ENCODE results near the gene NPHP1. TPM values are rescaled to one million over a fixed set of nuclear protein-coding genes. Genes with fewer than 3 reads are reported as not detected.

Gene NPHP1
- total and polyA plus RNA-seq, 2 donors = 1.7 to 5.2 TPM

- no peaks in the 10 kb centered on the region for H3K27me3 ChIP-seq (ENCODE audit: control insufficient read depth in 2 of 2, insufficient read depth in 1 of 2, low read length in 1 of 2)
- no peak overlapping the region for H3K27ac ChIP-seq (ENCODE audit: low read depth in 1 of 2, low read length in 1 of 2)
- H3K9me3 ChIP-seq (ENCODE audit: control insufficient read depth in 2 of 2, insufficient read depth in 1 of 2, low read length in 1 of 2) = no peaks in the 10 kb centered on the region
- no peaks in the 10 kb centered on the region for H3K36me3 ChIP-seq (ENCODE audit: control insufficient read depth in 2 of 2, insufficient read depth in 2 of 2, low read length in 1 of 2)
- no peaks in the 10 kb centered on the region for H3K4me1 ChIP-seq (ENCODE audit: control insufficient read depth in 2 of 2, insufficient read depth in 2 of 2, low read length in 2 of 2)
- no peak overlapping the region for H3K4me3 ChIP-seq (ENCODE audit: low read length in 2 of 2)
- WGBS = 96% methylated on average over 2 of the region's 2 CpGs
- no peak for DNase-seq (ENCODE audit: low read depth in 6 of 9, low spot score in 9 of 9)
Measured at GRCh38 chr2:110146183-110146944, 58.4 kb downstream of the NPHP1 start.

- DNase-seq (ENCODE audit: low read depth in 6 of 9, low spot score in 9 of 9) = no peak
- no peaks in the 10 kb centered on the region for H3K27me3 ChIP-seq (ENCODE audit: control insufficient read depth in 2 of 2, insufficient read depth in 1 of 2, low read length in 1 of 2)
- no peaks in the 10 kb centered on the region for H3K4me1 ChIP-seq (ENCODE audit: control insufficient read depth in 2 of 2, insufficient read depth in 2 of 2, low read length in 2 of 2)
- H3K36me3 ChIP-seq (ENCODE audit: control insufficient read depth in 2 of 2, insufficient read depth in 2 of 2, low read length in 1 of 2) = no peaks in the 10 kb centered on the region
- no peaks in the 10 kb centered on the region for H3K9me3 ChIP-seq (ENCODE audit: control insufficient read depth in 2 of 2, insufficient read depth in 1 of 2, low read length in 1 of 2)
- no peak overlapping the region for H3K4me3 ChIP-seq (ENCODE audit: low read length in 2 of 2)
- no peak overlapping the region for H3K27ac ChIP-seq (ENCODE audit: low read depth in 1 of 2, low read length in 1 of 2)
Measured at GRCh38 chr2:110143982-110144381, 60.8 kb downstream of the NPHP1 start.

GRCh38 chr2:110140401-110140800 lies 64.4 kb downstream of the NPHP1 start:
- Histone ChIP-seq H3K27me3 (ENCODE audit: control insufficient read depth in 2 of 2, insufficient read depth in 1 of 2, low read length in 1 of 2) (no peaks in the 10 kb centered on the region), H3K4me3 (ENCODE audit: low read length in 2 of 2) (no peak overlapping the region), H3K36me3 (ENCODE audit: control insufficient read depth in 2 of 2, insufficient read depth in 2 of 2, low read length in 1 of 2) (no peaks in the 10 kb centered on the region), H3K27ac (ENCODE audit: low read depth in 1 of 2, low read length in 1 of 2) (no peak overlapping the region), H3K4me1 (ENCODE audit: control insufficient read depth in 2 of 2, insufficient read depth in 2 of 2, low read length in 2 of 2) (no peaks in the 10 kb centered on the region), H3K9me3 (ENCODE audit: control insufficient read depth in 2 of 2, insufficient read depth in 1 of 2, low read length in 1 of 2) (no peaks in the 10 kb centered on the region)
- 95% methylated on average over 1 of the region's 1 CpG for WGBS
- no peak for DNase-seq (ENCODE audit: low read depth in 6 of 9, low spot score in 9 of 9)

- Histone ChIP-seq H3K9me3 (ENCODE audit: control insufficient read depth in 2 of 2, insufficient read depth in 1 of 2, low read length in 1 of 2) (no peaks in the 10 kb centered on the region), H3K27me3 (ENCODE audit: control insufficient read depth in 2 of 2, insufficient read depth in 1 of 2, low read length in 1 of 2) (no peaks in the 10 kb centered on the region), H3K4me1 (ENCODE audit: control insufficient read depth in 2 of 2, insufficient read depth in 2 of 2, low read length in 2 of 2) (no peaks in the 10 kb centered on the region), H3K4me3 (ENCODE audit: low read length in 2 of 2) (no peak overlapping the region), H3K27ac (ENCODE audit: low read depth in 1 of 2, low read length in 1 of 2) (no peak overlapping the region), H3K36me3 (ENCODE audit: control insufficient read depth in 2 of 2, insufficient read depth in 2 of 2, low read length in 1 of 2) (no peaks in the 10 kb centered on the region)
- DNase-seq (ENCODE audit: low read depth in 6 of 9, low spot score in 9 of 9) = no peak
Measured at GRCh38 chr2:110134025-110134424, 70.8 kb downstream of the NPHP1 start.

GRCh38 chr2:110131166-110131565 lies 73.6 kb downstream of the NPHP1 start:
- Histone ChIP-seq H3K27me3 (ENCODE audit: control insufficient read depth in 2 of 2, insufficient read depth in 1 of 2, low read length in 1 of 2) (no peaks in the 10 kb centered on the region), H3K36me3 (ENCODE audit: control insufficient read depth in 2 of 2, insufficient read depth in 2 of 2, low read length in 1 of 2) (no peaks in the 10 kb centered on the region), H3K4me3 (ENCODE audit: low read length in 2 of 2) (no peak overlapping the region), H3K27ac (ENCODE audit: low read depth in 1 of 2, low read length in 1 of 2) (no peak overlapping the region), H3K9me3 (ENCODE audit: control insufficient read depth in 2 of 2, insufficient read depth in 1 of 2, low read length in 1 of 2) (no peaks in the 10 kb centered on the region), H3K4me1 (ENCODE audit: control insufficient read depth in 2 of 2, insufficient read depth in 2 of 2, low read length in 2 of 2) (no peaks in the 10 kb centered on the region)
- no peak for DNase-seq (ENCODE audit: low read depth in 6 of 9, low spot score in 9 of 9)
- 96% methylated on average over 2 of the region's 2 CpGs for WGBS

GRCh38 chr2:110130757-110131156 lies 74.1 kb downstream of the NPHP1 start:
- no peaks in the 10 kb centered on the region for H3K36me3 ChIP-seq (ENCODE audit: control insufficient read depth in 2 of 2, insufficient read depth in 2 of 2, low read length in 1 of 2)
- H3K4me3 ChIP-seq (ENCODE audit: low read length in 2 of 2) = no peak overlapping the region
- WGBS = 96% methylated on average over 2 of the region's 2 CpGs

GRCh38 chr2:110126906-110127305 lies 77.9 kb downstream of the NPHP1 start:
- no peaks in the 10 kb centered on the region for H3K4me1 ChIP-seq (ENCODE audit: control insufficient read depth in 2 of 2, insufficient read depth in 2 of 2, low read length in 2 of 2)
- no peak overlapping the region for H3K4me3 ChIP-seq (ENCODE audit: low read length in 2 of 2)
- WGBS = 91% methylated on average over 2 of the region's 2 CpGs
- H3K9me3 ChIP-seq (ENCODE audit: control insufficient read depth in 2 of 2, insufficient read depth in 1 of 2, low read length in 1 of 2) = no peaks in the 10 kb centered on the region
- H3K27me3 ChIP-seq (ENCODE audit: control insufficient read depth in 2 of 2, insufficient read depth in 1 of 2, low read length in 1 of 2) = no peaks in the 10 kb centered on the region
- no peak overlapping the region for H3K27ac ChIP-seq (ENCODE audit: low read depth in 1 of 2, low read length in 1 of 2)
- no peak for DNase-seq (ENCODE audit: low read depth in 6 of 9, low spot score in 9 of 9)
- H3K36me3 ChIP-seq (ENCODE audit: control insufficient read depth in 2 of 2, insufficient read depth in 2 of 2, low read length in 1 of 2) = no peaks in the 10 kb centered on the region

More at GRCh38 chr2:110130757-110131156, 74.1 kb downstream of the NPHP1 start:
- no peak for DNase-seq (ENCODE audit: low read depth in 6 of 9, low spot score in 9 of 9)
- no peak overlapping the region for H3K27ac ChIP-seq (ENCODE audit: low read depth in 1 of 2, low read length in 1 of 2)
- no peaks in the 10 kb centered on the region for H3K27me3 ChIP-seq (ENCODE audit: control insufficient read depth in 2 of 2, insufficient read depth in 1 of 2, low read length in 1 of 2)
- H3K9me3 ChIP-seq (ENCODE audit: control insufficient read depth in 2 of 2, insufficient read depth in 1 of 2, low read length in 1 of 2) = no peaks in the 10 kb centered on the region
- no peaks in the 10 kb centered on the region for H3K4me1 ChIP-seq (ENCODE audit: control insufficient read depth in 2 of 2, insufficient read depth in 2 of 2, low read length in 2 of 2)

- no peaks in the 10 kb centered on the region for H3K9me3 ChIP-seq (ENCODE audit: control insufficient read depth in 2 of 2, insufficient read depth in 1 of 2, low read length in 1 of 2)
- H3K4me1 ChIP-seq (ENCODE audit: control insufficient read depth in 2 of 2, insufficient read depth in 2 of 2, low read length in 2 of 2) = no peaks in the 10 kb centered on the region
- DNase-seq (ENCODE audit: low read depth in 6 of 9, low spot score in 9 of 9) = no peak
- no peaks in the 10 kb centered on the region for H3K27me3 ChIP-seq (ENCODE audit: control insufficient read depth in 2 of 2, insufficient read depth in 1 of 2, low read length in 1 of 2)
- 95% methylated on average over 4 of the region's 4 CpGs for WGBS
- no peaks in the 10 kb centered on the region for H3K36me3 ChIP-seq (ENCODE audit: control insufficient read depth in 2 of 2, insufficient read depth in 2 of 2, low read length in 1 of 2)
- H3K4me3 ChIP-seq (ENCODE audit: low read length in 2 of 2) = no peak overlapping the region
- H3K27ac ChIP-seq (ENCODE audit: low read depth in 1 of 2, low read length in 1 of 2) = no peak overlapping the region
Measured at GRCh38 chr2:110126086-110126773, 78.6 kb downstream of the NPHP1 start.

- Histone ChIP-seq H3K36me3 (ENCODE audit: control insufficient read depth in 2 of 2, insufficient read depth in 2 of 2, low read length in 1 of 2) (no peaks in the 10 kb centered on the region), H3K27ac (ENCODE audit: low read depth in 1 of 2, low read length in 1 of 2) (no peak overlapping the region), H3K27me3 (ENCODE audit: control insufficient read depth in 2 of 2, insufficient read depth in 1 of 2, low read length in 1 of 2) (no peaks in the 10 kb centered on the region), H3K4me1 (ENCODE audit: control insufficient read depth in 2 of 2, insufficient read depth in 2 of 2, low read length in 2 of 2) (no peaks in the 10 kb centered on the region), H3K4me3 (ENCODE audit: low read length in 2 of 2) (no peak overlapping the region), H3K9me3 (ENCODE audit: control insufficient read depth in 2 of 2, insufficient read depth in 1 of 2, low read length in 1 of 2) (no peaks in the 10 kb centered on the region)
- DNase-seq (ENCODE audit: low read depth in 6 of 9, low spot score in 9 of 9) = no peak
- 95% methylated on average over 6 of the region's 6 CpGs for WGBS
Measured at GRCh38 chr2:110124939-110125691, 79.7 kb downstream of the NPHP1 start.

Measured in thymus (tissue), 11 donors.